ENCODE results near the gene DSG4. TPM values are rescaled to one million over a fixed set of nuclear protein-coding genes. Genes with fewer than 3 reads are reported as not detected.
A peak's percentile ranks its signal among the peaks of the same experiment; 100 is the strongest.

Gene DSG4
- total and polyA plus RNA-seq, 9 of the 15 experiments (the other 6 are each of a cell fraction or from before 2014, with no cell fraction given): not detected

GRCh38 chr18:31439807-31440325 is 63.3 kb downstream of the DSG4 start:
- no peak overlapping the region for H3K4me3 ChIP-seq
- POLR2A ChIA-PET: interaction anchor here (0.7 to 1.0 kb wide), 3 partner anchors 9 to 15 kb away, joined by 3 to 6 read pairs (median 3); no protein-coding TSS in a partner anchor
- no peak overlapping the region for H3K4me2 ChIP-seq (ENCODE audit: insufficient read depth, low read length)
- H3K36me3 ChIP-seq (ENCODE audit: control insufficient read depth, insufficient read depth, low read length): no peaks in the 10 kb centered on the region
- in situ Hi-C loops (cut with MboI) (no loop called here), intact Hi-C loops (cut with micrococcal nuclease) (no loop called here)
- no peaks in the 10 kb centered on the region for H3K4me1 ChIP-seq (replicated peaks in 1 of 2; ENCODE audit: control insufficient read depth in 2 of 2, insufficient read depth in 2 of 2, low read length in 2 of 2)
- TF ChIP-seq CEBPB (tag; IDR thresholded peaks at IDR 0.05) (peak; percentile 65; the same call in 1 of the 2 replicates), ZNF311 (CRISPR knock-in tag; IDR thresholded peaks at IDR 0.05) (no peak), CEBPG (CRISPR knock-in tag; IDR thresholded peaks at IDR 0.05) (no peak), CEBPG (tag; conservative IDR thresholded peaks at IDR 0.05 in 1 of 2, IDR thresholded peaks at IDR 0.05 in 1 of 2) (peak in 1 of 2 experiments; percentile 61; a peak in 2 of 4 replicates)
- H2AFZ ChIP-seq (ENCODE audit: low read depth, low read length): no peak overlapping the region
- no peak for ATAC-seq
- no peak overlapping the region for H3K27ac ChIP-seq (ENCODE audit: extremely low read depth, low read depth, low read length)
- no peaks in the 10 kb centered on the region; a peak in 2 of 5 replicates for H3K27me3 ChIP-seq (ENCODE audit: control insufficient read depth in 2 of 2, insufficient read depth in 2 of 2, low read length in 2 of 2)
- CTCF ChIA-PET (ENCODE audit: low intra/inter-chr PET ratio): no interaction called here
- BruUV-seq (replicated peaks): no TSS peak
- 3% methylated on average over 6 of the region's 6 CpGs for WGBS (ENCODE audit: insufficient coverage, low coverage, missing lambda C conversion rate)
- H3K9me3 ChIP-seq (replicated peaks; ENCODE audit: control insufficient read depth, insufficient read depth, low read depth, low read length): no peaks in the 10 kb centered on the region
- no peaks in the 10 kb centered on the region for H3K9me1 ChIP-seq (ENCODE audit: control insufficient read depth, insufficient read depth, low read length)
- H3K79me2 ChIP-seq (ENCODE audit: control insufficient read depth, insufficient read depth, low read length): no peaks in the 10 kb centered on the region
- no peaks in the 10 kb centered on the region for H4K20me1 ChIP-seq (replicated peaks; ENCODE audit: control insufficient read depth, insufficient read depth, low read length)
- DNase-seq (ENCODE audit: extremely low read depth in 1 of 4, low spot score in 3 of 4): no peak
- no peak overlapping the region for H3K9ac ChIP-seq (ENCODE audit: insufficient read depth in 1 of 2, low read depth in 2 of 2, low read length in 2 of 2)
- FAIRE-seq: no peak

GRCh38 chr18:31440787-31441186 is 64.2 kb downstream of the DSG4 start:
- H3K4me1 ChIP-seq (replicated peaks in 1 of 2; ENCODE audit: control insufficient read depth in 2 of 2, insufficient read depth in 2 of 2, low read length in 2 of 2): no peaks in the 10 kb centered on the region
- no peaks in the 10 kb centered on the region for H3K9me3 ChIP-seq (replicated peaks; ENCODE audit: control insufficient read depth, insufficient read depth, low read depth, low read length)
- H3K9me1 ChIP-seq (ENCODE audit: control insufficient read depth, insufficient read depth, low read length): no peaks in the 10 kb centered on the region
- no peak overlapping the region for H3K27ac ChIP-seq (ENCODE audit: extremely low read depth, low read depth, low read length)
- WGBS (ENCODE audit: insufficient coverage, low coverage, missing lambda C conversion rate): 6% methylated on average over 6 of the region's 6 CpGs
- no peak for ATAC-seq
- CTCF ChIA-PET (ENCODE audit: low intra/inter-chr PET ratio): no interaction called here
- no peaks in the 10 kb centered on the region for H4K20me1 ChIP-seq (replicated peaks; ENCODE audit: control insufficient read depth, insufficient read depth, low read length)
- no peak for DNase-seq (ENCODE audit: extremely low read depth in 1 of 4, low spot score in 3 of 4)
- H3K79me2 ChIP-seq (ENCODE audit: control insufficient read depth, insufficient read depth, low read length): no peaks in the 10 kb centered on the region
- no peaks in the 10 kb centered on the region; a peak in 2 of 5 replicates for H3K27me3 ChIP-seq (ENCODE audit: control insufficient read depth in 2 of 2, insufficient read depth in 2 of 2, low read length in 2 of 2)
- TF ChIP-seq ZNF512 (tag; IDR thresholded peaks at IDR 0.05) (no peak), POLR3A (IDR thresholded peaks at IDR 0.05; ENCODE audit: borderline replicate concordance, extremely low read depth, insufficient read depth, insufficient read length) (no peak), MEF2D (tag; conservative IDR thresholded peaks at IDR 0.05; ENCODE audit: low read depth) (no peak), PHF8 (IDR thresholded peaks at IDR 0.05; ENCODE audit: borderline replicate concordance, low read length) (no peak), FOXP4 (CRISPR knock-in tag; IDR thresholded peaks at IDR 0.05; ENCODE audit: borderline replicate concordance) (no peak)
- POLR2A ChIA-PET: interaction anchor here (0.7 to 1.0 kb wide), 2 partner anchors 12 to 14 kb away, joined by 3 to 6 read pairs; no protein-coding TSS in a partner anchor
- no peak overlapping the region for H3K4me3 ChIP-seq
- in situ Hi-C loops (cut with MboI) (no loop called here), intact Hi-C loops (cut with micrococcal nuclease) (no loop called here)
- no TSS peak for BruUV-seq (replicated peaks)
- no peak overlapping the region for H2AFZ ChIP-seq (ENCODE audit: low read depth, low read length)
- no peak for FAIRE-seq
- no peak overlapping the region for H3K4me2 ChIP-seq (ENCODE audit: insufficient read depth, low read length)
- H3K9ac ChIP-seq (ENCODE audit: insufficient read depth in 1 of 2, low read depth in 2 of 2, low read length in 2 of 2): no peak overlapping the region
- no peaks in the 10 kb centered on the region for H3K36me3 ChIP-seq (ENCODE audit: control insufficient read depth, insufficient read depth, low read length)

All from K562 (cell line).